Testis (tissue), 2 donors: Measurements from ENCODE around the gene HDC.

Experiments
- POLR2A ChIP-seq: fragments of 450-650 bp; IDR thresholded peaks from one replicate; pipeline ENCODE4 v1.6.1; 2017; ENCODE audit warnings: antibody characterized with exemption, mild to moderate bottlenecking, moderate library complexity
- TF ChIP-seq, protein P1 (sequence below), 3 experiments: fragments of 450-650 bp in 2 of 3; fragments of 200-600 bp in 1 of 3; sonication (generic) in 1 of 3; IDR thresholded peaks; one replicate each; pipeline ENCODE4 v1.5.1; 2016 to 2019; ENCODE audit warnings: antibody characterized with exemption in 3 of 3, mild to moderate bottlenecking in 2 of 3, moderate library complexity in 1 of 3

DNA sequence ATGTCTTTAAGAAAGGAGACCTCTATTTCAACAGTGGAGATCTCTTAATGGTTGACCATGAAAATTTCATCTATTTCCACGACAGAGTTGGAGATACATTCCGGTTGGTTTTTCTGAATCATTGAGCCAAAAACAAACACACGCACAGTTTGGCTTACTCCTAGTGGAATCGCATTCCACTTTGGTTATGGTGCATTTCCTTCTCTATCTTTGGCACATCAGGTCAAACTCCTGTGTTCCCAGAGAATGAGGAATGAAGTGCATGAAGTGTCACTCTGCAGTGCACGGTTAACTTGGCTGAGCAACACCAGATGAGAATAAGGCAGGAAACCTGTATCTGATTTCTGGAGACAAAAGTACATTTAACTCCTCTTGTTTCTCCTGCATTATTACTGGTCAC lies 38.5 kb downstream of the HDC start:
- TF ChIP-seq, protein P1, sequence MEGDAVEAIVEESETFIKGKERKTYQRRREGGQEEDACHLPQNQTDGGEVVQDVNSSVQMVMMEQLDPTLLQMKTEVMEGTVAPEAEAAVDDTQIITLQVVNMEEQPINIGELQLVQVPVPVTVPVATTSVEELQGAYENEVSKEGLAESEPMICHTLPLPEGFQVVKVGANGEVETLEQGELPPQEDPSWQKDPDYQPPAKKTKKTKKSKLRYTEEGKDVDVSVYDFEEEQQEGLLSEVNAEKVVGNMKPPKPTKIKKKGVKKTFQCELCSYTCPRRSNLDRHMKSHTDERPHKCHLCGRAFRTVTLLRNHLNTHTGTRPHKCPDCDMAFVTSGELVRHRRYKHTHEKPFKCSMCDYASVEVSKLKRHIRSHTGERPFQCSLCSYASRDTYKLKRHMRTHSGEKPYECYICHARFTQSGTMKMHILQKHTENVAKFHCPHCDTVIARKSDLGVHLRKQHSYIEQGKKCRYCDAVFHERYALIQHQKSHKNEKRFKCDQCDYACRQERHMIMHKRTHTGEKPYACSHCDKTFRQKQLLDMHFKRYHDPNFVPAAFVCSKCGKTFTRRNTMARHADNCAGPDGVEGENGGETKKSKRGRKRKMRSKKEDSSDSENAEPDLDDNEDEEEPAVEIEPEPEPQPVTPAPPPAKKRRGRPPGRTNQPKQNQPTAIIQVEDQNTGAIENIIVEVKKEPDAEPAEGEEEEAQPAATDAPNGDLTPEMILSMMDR (IDR thresholded peaks at IDR 0.05): no peak
- no peak for TF ChIP-seq POLR2A
